PC-9 (cell line): ENCODE measurements around the gene LSM12. TPM values are rescaled to one million over a fixed set of nuclear protein-coding genes. Genes with fewer than 3 reads are reported as not detected.
A peak's percentile ranks its signal among the peaks of the same experiment; 100 is the strongest.

Source experiments
- BruUV-seq: library from RNA; stranded (reverse); fragments of 400-500 nt; replicated peaks from 2 replicates; lab custom pipeline; 2021; lab: Mats Ljungman, UMichigan
- CTCF ChIA-PET: fragments of 300-600 bp; sonication (Branson Sonifier 250); formaldehyde crosslinking; loops from one replicate; lab custom pipeline; 2022; ENCODE audit warnings: antibody characterized with exemption; lab: Charles Lee
- POLR2A ChIA-PET: fragments of 300-600 bp; sonication (Branson Sonifier 250); formaldehyde crosslinking; loops from one replicate; lab custom pipeline; 2022; ENCODE audit warnings: antibody characterized with exemption; ENCODE audit not compliant: unreplicated experiment; lab: Charles Lee
- DNase-seq, 2 experiments: peaks; one replicate each; pipeline versions ENCODE4 v3.0.0 to v3.0.0-alpha.2; 2015 to 2022; ENCODE audit warnings: mixed read lengths in 1 of 2
- H2AFZ ChIP-seq: fragments of 200-600 bp; sonication (generic); 2 replicates; pipeline ENCODE4 v1.8.1; 2017; ENCODE audit warnings: antibody characterized with exemption
- H3F3A ChIP-seq: fragments of 200-600 bp; sonication (generic); 2 replicates; pipeline ENCODE4 v1.8.1; 2017; ENCODE audit warnings: antibody characterized with exemption, mild to moderate bottlenecking, low read depth; ENCODE audit not compliant: insufficient read depth
- H3K27ac ChIP-seq: fragments of 200-600 bp; sonication (generic); 2 replicates; pipeline ENCODE4 v1.6.1; 2016; ENCODE audit warnings: mixed run types
- H3K27me3 ChIP-seq: fragments of 200-600 bp; sonication (generic); 2 replicates; pipeline ENCODE4 v1.6.1; 2016; ENCODE audit warnings: low read depth, mixed run types; ENCODE audit not compliant: insufficient read depth
- H3K36me3 ChIP-seq: fragments of 200-600 bp; sonication (generic); 2 replicates; pipeline ENCODE4 v1.6.1; 2016; ENCODE audit warnings: low read depth, mixed run types
- H3K4me1 ChIP-seq: fragments of 200-600 bp; sonication (generic); replicated peaks from 2 replicates; pipeline ENCODE4 v1.6.1; 2016; ENCODE audit warnings: mixed run types; ENCODE audit not compliant: insufficient read depth
- H3K4me2 ChIP-seq: fragments of 200-600 bp; sonication (generic); 2 replicates; pipeline ENCODE4 v1.6.1; 2017; ENCODE audit warnings: mixed run types
- H3K4me3 ChIP-seq: fragments of 200-600 bp; sonication (generic); 2 replicates; pipeline ENCODE4 v1.6.1; 2016; ENCODE audit warnings: mixed run types
- H3K79me2 ChIP-seq: fragments of 200-600 bp; sonication (generic); 2 replicates; pipeline ENCODE4 v1.6.1; 2017; ENCODE audit warnings: low read depth, mixed run types
- H3K9me2 ChIP-seq: fragments of 200-600 bp; sonication (generic); 2 replicates; pipeline ENCODE4 v1.8.1; 2017; ENCODE audit warnings: mild to moderate bottlenecking; ENCODE audit not compliant: insufficient read depth
- H3K9me3 ChIP-seq: fragments of 200-600 bp; sonication (generic); 2 replicates; pipeline ENCODE4 v1.8.1; 2016; ENCODE audit warnings: low read depth; ENCODE audit not compliant: insufficient read depth
- H4K20me1 ChIP-seq: fragments of 200-600 bp; sonication (generic); 2 replicates; pipeline ENCODE4 v1.8.1; 2017; ENCODE audit not compliant: insufficient read depth
- EZH2 ChIP-seq: fragments of 200-600 bp; sonication (generic); IDR thresholded peaks from 2 replicates; pipeline ENCODE4 v1.8.0; 2017; ENCODE audit warnings: antibody characterized with exemption, low read depth
- intact Hi-C: fragments of 100-400 bp; cut with micrococcal nuclease; formaldehyde crosslinking; loops from one replicate; pipeline ENCODE4 v1.10.0; 2022; ENCODE audit not compliant: unreplicated experiment
- total RNA-seq: library from RNA; stranded (reverse); gene quantifications from 2 replicates; pipeline ENCODE4 v1.2.3, GENCODE V29; 2021
- TF ChIP-seq, protein P1 (sequence below): fragments of 200-600 bp; sonication (generic); conservative IDR thresholded peaks from 2 replicates; pipeline ENCODE4 v1.6.1; 2017; ENCODE audit warnings: mixed run types, antibody characterized with exemption, mild to moderate bottlenecking, moderate library complexity

LSM12 gene
- total RNA-seq, 1 experiment from 2014 or later: 62.7 TPM

DNA sequence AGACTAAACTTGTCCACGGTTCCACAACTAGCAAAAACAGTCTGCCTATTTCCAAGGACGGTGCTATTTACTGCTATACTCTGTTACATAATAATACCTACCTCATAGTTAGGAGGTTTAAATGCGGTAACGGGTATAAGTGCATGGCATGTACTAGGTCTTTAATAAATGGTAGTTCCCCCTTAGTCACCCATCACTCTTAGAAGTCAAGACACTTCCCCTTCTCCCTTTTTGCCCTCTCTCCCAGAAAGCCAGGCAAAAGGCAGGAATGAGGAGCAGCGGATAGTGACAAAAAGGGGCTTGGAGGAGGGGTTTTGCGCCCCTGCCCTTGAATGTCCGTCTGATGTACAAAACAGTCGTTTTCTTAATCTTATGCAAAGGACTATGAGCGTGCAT, 1.1 kb upstream of the LSM12 start:
- no TSS peak for BruUV-seq
- no peaks in the 10 kb centered on the region for H3K27me3 ChIP-seq
- peaks cover 58% of the 10 kb centered on the region for H3K79me2 ChIP-seq
- peaks cover 76% of the 10 kb centered on the region for H3F3A ChIP-seq
- H3K27ac ChIP-seq: peak overlapping the region; percentile 87; the same call in 1 of the 2 replicates
- H3K4me3 ChIP-seq: no peak overlapping the region
- H3K4me2 ChIP-seq: peak overlapping the region; percentile 83; the same call in 1 of the 2 replicates
- TF ChIP-seq EZH2: no peak
- TF ChIP-seq, protein P1, sequence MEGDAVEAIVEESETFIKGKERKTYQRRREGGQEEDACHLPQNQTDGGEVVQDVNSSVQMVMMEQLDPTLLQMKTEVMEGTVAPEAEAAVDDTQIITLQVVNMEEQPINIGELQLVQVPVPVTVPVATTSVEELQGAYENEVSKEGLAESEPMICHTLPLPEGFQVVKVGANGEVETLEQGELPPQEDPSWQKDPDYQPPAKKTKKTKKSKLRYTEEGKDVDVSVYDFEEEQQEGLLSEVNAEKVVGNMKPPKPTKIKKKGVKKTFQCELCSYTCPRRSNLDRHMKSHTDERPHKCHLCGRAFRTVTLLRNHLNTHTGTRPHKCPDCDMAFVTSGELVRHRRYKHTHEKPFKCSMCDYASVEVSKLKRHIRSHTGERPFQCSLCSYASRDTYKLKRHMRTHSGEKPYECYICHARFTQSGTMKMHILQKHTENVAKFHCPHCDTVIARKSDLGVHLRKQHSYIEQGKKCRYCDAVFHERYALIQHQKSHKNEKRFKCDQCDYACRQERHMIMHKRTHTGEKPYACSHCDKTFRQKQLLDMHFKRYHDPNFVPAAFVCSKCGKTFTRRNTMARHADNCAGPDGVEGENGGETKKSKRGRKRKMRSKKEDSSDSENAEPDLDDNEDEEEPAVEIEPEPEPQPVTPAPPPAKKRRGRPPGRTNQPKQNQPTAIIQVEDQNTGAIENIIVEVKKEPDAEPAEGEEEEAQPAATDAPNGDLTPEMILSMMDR: no peak
- CTCF ChIA-PET: interaction anchor here (0.6 kb wide), 1 partner anchor 41 kb away, joined by 5 read pairs; no protein-coding TSS in a partner anchor
- no peak for DNase-seq
- POLR2A ChIA-PET: no interaction called here
- H3K9me2 ChIP-seq: no peaks in the 10 kb centered on the region
- H3K9me3 ChIP-seq: no peaks in the 10 kb centered on the region
- H3K4me1 ChIP-seq: peaks cover 47% of the 10 kb centered on the region
- H4K20me1 ChIP-seq: peaks cover 21% of the 10 kb centered on the region
- H2AFZ ChIP-seq: no peak overlapping the region
- peaks cover 10% of the 10 kb centered on the region for H3K36me3 ChIP-seq
- intact Hi-C loops: no loop called here

GRCh38 chr17:44065668-44066203, 735 bp downstream of the LSM12 start:
- no peak for TF ChIP-seq EZH2
- TF ChIP-seq, protein P1: no peak
- Histone ChIP-seq H4K20me1 (peaks cover 32% of the 10 kb centered on the region), H3K4me1 (peaks cover 33% of the 10 kb centered on the region), H3K27me3 (no peaks in the 10 kb centered on the region), H2AFZ (peak overlapping the region; percentile 76), H3K9me3 (no peaks in the 10 kb centered on the region), H3K27ac (peak overlapping the region; percentile 87), H3K79me2 (peaks cover 61% of the 10 kb centered on the region), H3K9me2 (no peaks in the 10 kb centered on the region), H3K4me3 (peak overlapping the region; percentile 91), H3K36me3 (peaks cover 18% of the 10 kb centered on the region), H3K4me2 (peak overlapping the region; percentile 74), H3F3A (peaks cover 63% of the 10 kb centered on the region)
- ChIA-PET CTCF (interaction anchor here (0.6 to 1.0 kb wide), 3 partner anchors 22 to 225 kb away, joined by 3 to 8 read pairs (median 6); no protein-coding TSS in a partner anchor), POLR2A (interaction anchor here (0.5 to 0.6 kb wide), 4 partner anchors 12 to 226 kb away, joined by 4 to 17 read pairs (median 7); no protein-coding TSS in a partner anchor)
- no peak for DNase-seq
- no TSS peak for BruUV-seq
- intact Hi-C loops: loop anchor here (1.0 kb wide), 1 partner anchor 76 kb away; the partner anchor contains the start of gene HROB

- Histone ChIP-seq H3K4me1 (peaks cover 22% of the 10 kb centered on the region), H2AFZ (no peak overlapping the region), H3K36me3 (peaks cover 30% of the 10 kb centered on the region), H3K9me2 (no peaks in the 10 kb centered on the region), H3K27ac (no peak overlapping the region), H3K9me3 (no peaks in the 10 kb centered on the region), H3K27me3 (no peaks in the 10 kb centered on the region), H3K4me2 (no peak overlapping the region; the same call in 1 of the 2 replicates), H3F3A (peaks cover 55% of the 10 kb centered on the region; the same call in 1 of the 2 replicates), H4K20me1 (peaks cover 47% of the 10 kb centered on the region), H3K4me3 (no peak overlapping the region), H3K79me2 (peaks cover 77% of the 10 kb centered on the region)
- DNase-seq: no peak
- no peak for TF ChIP-seq EZH2
- TF ChIP-seq, protein P1: no peak
- intact Hi-C loops: no loop called here
- ChIA-PET POLR2A (interaction anchor here (0.6 kb wide), 2 partner anchors 20 to 721 kb away, joined by 4 to 5 read pairs; no protein-coding TSS in a partner anchor), CTCF (interaction anchor here (0.7 kb wide), 1 partner anchor 1302 kb away, joined by 3 read pairs; no protein-coding TSS in a partner anchor)
- BruUV-seq: no TSS peak
These were observed 2.5 kb downstream of the LSM12 start for GRCh38 chr17:44063704-44064639.
